GM21528 (cell line): ENCODE measurements around the gene CPNE5.

Source experiments
- ATAC-seq: cut with Tn5 transposase; IDR thresholded peaks from one replicate; pipeline ENCODE4 v1.9.1; 2021; ENCODE audit warnings: mild to moderate bottlenecking, moderate library complexity; ENCODE audit not compliant: unreplicated experiment, low FRiP score

Gene CPNE5

GRCh38 chr6:36838896-36839748, at the start of gene CPNE5:
CPNE5 (minus strand) TSS chr6:36839444; CDS start chr6:36839377, 67 bp downstream.
- no peak for ATAC-seq

- ATAC-seq: no peak
Measured at GRCh38 chr6:36888115-36888643, 48.9 kb upstream of the CPNE5 start.

- ATAC-seq: no peak
Measured at GRCh38 chr6:36886950-36887618, 47.8 kb upstream of the CPNE5 start.

GRCh38 chr6:36885461-36886401, 46.5 kb upstream of the CPNE5 start, which contains the start of gene C6orf89:
C6orf89 (plus strand) TSS chr6:36885952; CDS start chr6:36899445, 13,493 bp downstream.
- peak; percentile 97 for ATAC-seq

- no peak for ATAC-seq
Measured at GRCh38 chr6:36884610-36885009, 45.4 kb upstream of the CPNE5 start.

- ATAC-seq: no peak
Measured at GRCh38 chr6:36875250-36875633, 36.0 kb upstream of the CPNE5 start.

GRCh38 chr6:36874443-36875249, 35.4 kb upstream of the CPNE5 start, which contains the start of gene PPIL1:
PPIL1 (minus strand) TSS chr6:36874803; CDS start chr6:36874772, 31 bp downstream.
- ATAC-seq: peak; percentile 83

GRCh38 chr6:36873612-36874442, 34.6 kb upstream of the CPNE5 start:
- ATAC-seq: peak; percentile 11

- ATAC-seq: no peak
Measured at GRCh38 chr6:36873115-36873514, 33.9 kb upstream of the CPNE5 start.

- ATAC-seq: no peak
Measured at GRCh38 chr6:36871686-36872085, 32.4 kb upstream of the CPNE5 start.

- ATAC-seq: no peak
Measured at GRCh38 chr6:36867471-36868224, 28.4 kb upstream of the CPNE5 start.

- no peak for ATAC-seq
Measured at GRCh38 chr6:36865835-36866234, 26.6 kb upstream of the CPNE5 start.

GRCh38 chr6:36863670-36864540, 24.7 kb upstream of the CPNE5 start:
- ATAC-seq: no peak

GRCh38 chr6:36862848-36863382, 23.7 kb upstream of the CPNE5 start:
- no peak for ATAC-seq

- no peak for ATAC-seq
Measured at GRCh38 chr6:36862164-36862847, 23.1 kb upstream of the CPNE5 start.

- no peak for ATAC-seq
Measured at GRCh38 chr6:36860126-36860525, 20.9 kb upstream of the CPNE5 start.
